Smooth muscle cell (in vitro differentiated cells): ENCODE data around the gene ZC3H12C. TPM values are rescaled to one million over a fixed set of nuclear protein-coding genes. Genes with fewer than 3 reads are reported as not detected.

ENCODE experiments used
- DNase-seq: peaks from one replicate; lab custom pipeline; 2025; ENCODE audit not compliant: unreplicated experiment; lab: John Stamatoyannopoulos, UW
- H2AFZ ChIP-seq: fragments of 200-600 bp; sonication (generic); 2 replicates; pipeline ENCODE4 v1.6.0; 2016; ENCODE audit warnings: antibody characterized with exemption, low read depth, mild to moderate bottlenecking
- H3F3A ChIP-seq: fragments of 200-600 bp; sonication (generic); 2 replicates; pipeline ENCODE4 v1.6.0; 2017; ENCODE audit warnings: antibody characterized with exemption, low read depth
- H3K27ac ChIP-seq: fragments of 200-600 bp; sonication (generic); 2 replicates; pipeline ENCODE4 v1.5.1; 2016; ENCODE audit warnings: low read depth, mild to moderate bottlenecking
- H3K27me3 ChIP-seq: fragments of 200-600 bp; sonication (generic); 2 replicates; pipeline ENCODE4 v1.6.1; 2016; ENCODE audit warnings: low read depth, mild to moderate bottlenecking
- H3K36me3 ChIP-seq: fragments of 200-600 bp; sonication (generic); 2 replicates; pipeline ENCODE4 v1.5.1; 2016; ENCODE audit warnings: low read depth
- H3K4me1 ChIP-seq: fragments of 200-600 bp; sonication (generic); 2 replicates; pipeline ENCODE4 v1.5.1; 2016; ENCODE audit warnings: low read depth
- H3K4me2 ChIP-seq: fragments of 200-600 bp; sonication (generic); 2 replicates; pipeline ENCODE4 v1.6.0; 2016; ENCODE audit warnings: mild to moderate bottlenecking
- H3K4me3 ChIP-seq: fragments of 200-600 bp; sonication (generic); 2 replicates; pipeline ENCODE4 v1.5.1; 2016; ENCODE audit warnings: mild to moderate bottlenecking
- H3K79me2 ChIP-seq: fragments of 200-600 bp; sonication (generic); 2 replicates; pipeline ENCODE4 v1.6.0; 2016; ENCODE audit warnings: low read depth, mild to moderate bottlenecking
- H3K9ac ChIP-seq: fragments of 200-600 bp; sonication (generic); 2 replicates; pipeline ENCODE4 v1.6.0; 2016; ENCODE audit warnings: low read depth
- H3K9me3 ChIP-seq: fragments of 200-600 bp; sonication (generic); replicated peaks from 2 replicates; pipeline ENCODE4 v1.5.1; 2016; ENCODE audit warnings: low read depth
- H4K20me1 ChIP-seq: fragments of 200-600 bp; sonication (generic); 2 replicates; pipeline ENCODE4 v1.6.0; 2016; ENCODE audit warnings: low read depth
- WGBS: methylation state at CpG from one replicate; pipeline ENCODE4 v1.1.7; 2016; ENCODE audit warnings: low lambda C conversion rate; 5-methylcytosine and 5-hydroxymethylcytosine counted together
- polyA plus RNA-seq: library from polyadenylated mRNA; unstranded; fragments of >200 nt; fragmentation: Nextera tagmentation; extraction: Ambion mirVana; gene quantifications from 2 replicates; pipeline ENCODE4 v1.2.1, GENCODE V29; 2016
- total RNA-seq: library from RNA; depleted of rRNA; stranded (reverse); fragments of >200 nt; gene quantifications from 2 replicates; pipeline ENCODE4 v1.2.3, GENCODE V29; 2014
- TF ChIP-seq, protein P1 (sequence below): fragments of 200-600 bp; sonication (generic); IDR thresholded peaks from 2 replicates; pipeline ENCODE4 v1.5.1; 2017; ENCODE audit warnings: borderline replicate concordance, mild to moderate bottlenecking, antibody characterized with exemption; ENCODE audit not compliant: insufficient read depth, poor library complexity, severe bottlenecking

Gene ZC3H12C
- total and polyA plus RNA-seq, 2 experiments from 2014 or later: 1.9 to 10.6 TPM

GRCh38 chr11:110168033-110168803 lies 75.0 kb downstream of the ZC3H12C start:
- Histone ChIP-seq H2AFZ (no peak overlapping the region), H3F3A (no peaks in the 10 kb centered on the region), H3K9me3 (no peaks in the 10 kb centered on the region), H4K20me1 (no peaks in the 10 kb centered on the region), H3K27ac (no peak overlapping the region), H3K9ac (no peak overlapping the region), H3K36me3 (no peaks in the 10 kb centered on the region), H3K4me3 (no peak overlapping the region), H3K4me2 (no peak overlapping the region), H3K4me1 (no peaks in the 10 kb centered on the region), H3K79me2 (no peaks in the 10 kb centered on the region), H3K27me3 (no peaks in the 10 kb centered on the region)
- WGBS: 86% methylated on average over 5 of the region's 5 CpGs
- no peak for DNase-seq
- TF ChIP-seq, protein P1, sequence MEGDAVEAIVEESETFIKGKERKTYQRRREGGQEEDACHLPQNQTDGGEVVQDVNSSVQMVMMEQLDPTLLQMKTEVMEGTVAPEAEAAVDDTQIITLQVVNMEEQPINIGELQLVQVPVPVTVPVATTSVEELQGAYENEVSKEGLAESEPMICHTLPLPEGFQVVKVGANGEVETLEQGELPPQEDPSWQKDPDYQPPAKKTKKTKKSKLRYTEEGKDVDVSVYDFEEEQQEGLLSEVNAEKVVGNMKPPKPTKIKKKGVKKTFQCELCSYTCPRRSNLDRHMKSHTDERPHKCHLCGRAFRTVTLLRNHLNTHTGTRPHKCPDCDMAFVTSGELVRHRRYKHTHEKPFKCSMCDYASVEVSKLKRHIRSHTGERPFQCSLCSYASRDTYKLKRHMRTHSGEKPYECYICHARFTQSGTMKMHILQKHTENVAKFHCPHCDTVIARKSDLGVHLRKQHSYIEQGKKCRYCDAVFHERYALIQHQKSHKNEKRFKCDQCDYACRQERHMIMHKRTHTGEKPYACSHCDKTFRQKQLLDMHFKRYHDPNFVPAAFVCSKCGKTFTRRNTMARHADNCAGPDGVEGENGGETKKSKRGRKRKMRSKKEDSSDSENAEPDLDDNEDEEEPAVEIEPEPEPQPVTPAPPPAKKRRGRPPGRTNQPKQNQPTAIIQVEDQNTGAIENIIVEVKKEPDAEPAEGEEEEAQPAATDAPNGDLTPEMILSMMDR: no peak

DNA sequence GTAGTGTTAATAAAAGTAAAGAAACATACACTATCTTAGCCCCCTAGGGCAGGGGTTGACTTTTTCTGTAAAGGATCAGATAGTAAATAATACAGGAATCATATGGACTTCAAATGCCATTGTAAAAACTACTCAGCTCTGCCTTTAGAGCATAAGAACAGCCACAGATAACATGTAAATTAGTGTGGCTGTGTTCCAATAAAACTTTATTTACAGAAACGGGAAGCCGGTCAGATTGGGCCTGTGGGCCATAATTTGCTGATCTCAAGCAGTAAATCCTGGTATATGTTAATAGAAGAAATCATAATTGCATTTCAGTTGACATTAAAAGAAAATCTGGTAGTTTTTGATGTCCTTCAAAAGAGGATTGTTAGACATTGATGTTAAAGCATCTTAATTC lies 76.5 kb downstream of the ZC3H12C start:
- WGBS: 76% methylated on average over 2 of the region's 2 CpGs
- no peaks in the 10 kb centered on the region for H3K79me2 ChIP-seq

DNA sequence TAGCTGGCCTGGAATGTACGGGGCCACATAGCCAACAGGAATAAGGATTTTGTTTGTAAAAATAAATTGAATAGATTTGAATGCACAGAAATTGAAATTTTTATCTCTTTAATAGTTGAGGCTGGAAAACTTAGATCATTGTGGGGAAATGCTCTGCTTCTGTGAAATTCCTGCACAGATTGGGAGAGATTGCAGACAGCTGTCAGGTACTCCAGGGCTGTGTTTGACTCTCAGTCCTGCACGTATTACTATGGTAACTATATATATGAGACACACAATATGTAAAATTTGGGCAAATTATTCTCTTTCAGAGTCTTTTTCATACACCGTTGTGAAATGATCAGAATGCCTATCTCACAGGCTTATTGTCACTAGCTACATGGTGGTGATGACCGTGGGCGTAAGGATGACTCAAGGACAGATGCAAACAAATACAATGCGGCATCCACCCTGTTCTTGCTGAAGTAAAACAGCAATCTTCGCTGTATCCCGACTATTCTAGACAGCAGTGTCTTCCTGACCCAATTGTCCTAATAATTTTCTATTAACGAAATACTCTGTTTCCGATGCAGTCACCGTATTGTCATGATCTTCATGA lies 79.4 kb downstream of the ZC3H12C start:
- WGBS: 70% methylated on average over 11 of the region's 11 CpGs
- no peaks in the 10 kb centered on the region for H3K4me1 ChIP-seq

More for the DNA sequence above, 76.5 kb downstream of the ZC3H12C start:
- Histone ChIP-seq H4K20me1 (no peaks in the 10 kb centered on the region), H3K27ac (no peak overlapping the region), H3K4me1 (no peaks in the 10 kb centered on the region), H3K9me3 (no peaks in the 10 kb centered on the region), H3K36me3 (no peaks in the 10 kb centered on the region), H3K9ac (no peak overlapping the region), H2AFZ (no peak overlapping the region), H3F3A (no peaks in the 10 kb centered on the region), H3K27me3 (no peaks in the 10 kb centered on the region), H3K4me3 (no peak overlapping the region), H3K4me2 (no peak overlapping the region)
- no peak for DNase-seq
- TF ChIP-seq, protein P1: no peak

More for the DNA sequence above, 79.4 kb downstream of the ZC3H12C start:
- no peaks in the 10 kb centered on the region for H3K9me3 ChIP-seq
- H4K20me1 ChIP-seq: no peaks in the 10 kb centered on the region
- no peak overlapping the region for H2AFZ ChIP-seq
- H3K4me3 ChIP-seq: no peak overlapping the region
- no peak overlapping the region for H3K9ac ChIP-seq
- no peak for DNase-seq
- H3K79me2 ChIP-seq: no peaks in the 10 kb centered on the region
- TF ChIP-seq, protein P1: no peak
- H3K36me3 ChIP-seq: no peaks in the 10 kb centered on the region
- H3F3A ChIP-seq: no peaks in the 10 kb centered on the region
- no peak overlapping the region for H3K27ac ChIP-seq
- no peak overlapping the region for H3K4me2 ChIP-seq
- no peaks in the 10 kb centered on the region for H3K27me3 ChIP-seq
